Peyer's patch (tissue), 4 donors: ENCODE results near the gene PRDM15.

Experiments used
- CTCF ChIP-seq, 6 experiments: fragments of 450-650 bp in 4 of 6; fragments of 200-600 bp in 2 of 6; sonication (generic) in 1 of 6; IDR thresholded peaks; one replicate each; pipeline ENCODE4 v1.5.1; 2017 to 2019; ENCODE audit warnings: antibody characterized with exemption in 6 of 6, mild to moderate bottlenecking in 3 of 6, moderate library complexity in 1 of 6
- POLR2A ChIP-seq, 2 donors: fragments of 450-650 bp; IDR thresholded peaks; one replicate each; pipeline ENCODE4 v1.5.1; 2017; ENCODE audit warnings: antibody characterized with exemption in 2 of 2, mild to moderate bottlenecking in 2 of 2, moderate library complexity in 2 of 2

- TF ChIP-seq POLR2A (IDR thresholded peaks at IDR 0.05), result no peak
- TF ChIP-seq CTCF (IDR thresholded peaks at IDR 0.05), result no peak
These were observed 45.2 kb upstream of the PRDM15 start for GRCh38 chr21:41924368-41924754.
